GM19023 (cell line): ENCODE data around the gene IGF2.

Source experiments
- ATAC-seq: cut with Tn5 transposase; IDR thresholded peaks from one replicate; pipeline ENCODE4 v1.9.1; 2021; ENCODE audit warnings: mild to moderate bottlenecking, moderate library complexity; ENCODE audit not compliant: unreplicated experiment

IGF2 gene

GRCh38 chr11:2137202-2138067, 1.8 kb downstream of the IGF2 start:
- no peak for ATAC-seq

- no peak for ATAC-seq
These were observed 2.3 kb downstream of the IGF2 start for GRCh38 chr11:2136952-2137201.

- ATAC-seq, result no peak
These were observed 2.8 kb downstream of the IGF2 start for GRCh38 chr11:2136209-2136951.

- no peak for ATAC-seq
These were observed 3.5 kb downstream of the IGF2 start for GRCh38 chr11:2135648-2136201.

GRCh38 chr11:2135018-2135569, 4.1 kb downstream of the IGF2 start:
- ATAC-seq, result no peak

- no peak for ATAC-seq
These were observed 4.9 kb downstream of the IGF2 start for GRCh38 chr11:2134022-2135010.

GRCh38 chr11:2133241-2134021, 5.8 kb downstream of the IGF2 start:
- no peak for ATAC-seq

GRCh38 chr11:2132874-2133240, 6.3 kb downstream of the IGF2 start:
- no peak for ATAC-seq

- ATAC-seq, result no peak
These were observed 6.9 kb downstream of the IGF2 start for GRCh38 chr11:2132246-2132645.

GRCh38 chr11:2131371-2132236, 7.6 kb downstream of the IGF2 start:
- no peak for ATAC-seq

- ATAC-seq, result no peak
These were observed 8.3 kb downstream of the IGF2 start for GRCh38 chr11:2130881-2131352.

- no peak for ATAC-seq
These were observed 9.4 kb downstream of the IGF2 start for GRCh38 chr11:2129699-2130366.

GRCh38 chr11:2129308-2129698, 9.9 kb downstream of the IGF2 start:
- ATAC-seq, result no peak

- ATAC-seq, result no peak
These were observed 10.5 kb downstream of the IGF2 start for GRCh38 chr11:2128511-2129307.

GRCh38 chr11:2128130-2128510, 11.1 kb downstream of the IGF2 start:
- no peak for ATAC-seq

- no peak for ATAC-seq
These were observed 11.6 kb downstream of the IGF2 start for GRCh38 chr11:2127482-2128129.

GRCh38 chr11:2126520-2127085, 12.6 kb downstream of the IGF2 start:
- no peak for ATAC-seq
